K562 (cell line): ENCODE results near the gene AFDN. TPM values are rescaled to one million over a fixed set of nuclear protein-coding genes. Genes with fewer than 3 reads are reported as not detected.

Experiments used
- BDP1 ChIP-seq: IDR thresholded peaks from 3 replicates; pipeline ENCODE4 v1.6.1; 2011; ENCODE audit not compliant: insufficient read length, insufficient read depth
- CBX1 ChIP-seq: sonication (generic); IDR thresholded peaks from 2 replicates; pipeline ENCODE4 v1.6.1; 2016; ENCODE audit warnings: antibody characterized with exemption, low read depth, mild to moderate bottlenecking
- DMBX1 ChIP-seq: fragments of 250-450 bp; sonication (Bioruptor Pico); IDR thresholded peaks from 2 replicates; pipeline ENCODE4 v1.8.0; 2022; ENCODE audit warnings: inconsistent platforms, mild to moderate bottlenecking, moderate library complexity, borderline replicate concordance
- EGR1 ChIP-seq: fragments of 450-650 bp; conservative IDR thresholded peaks from 2 replicates; pipeline ENCODE4 v1.6.1; 2017; ENCODE audit warnings: mild to moderate bottlenecking
- ESRRB ChIP-seq: fragments of 250-450 bp; sonication (Bioruptor Pico); IDR thresholded peaks from 2 replicates; pipeline ENCODE4 v1.5.0; 2020; ENCODE audit warnings: mild to moderate bottlenecking, moderate library complexity, borderline replicate concordance
- GTF2F1 ChIP-seq: IDR thresholded peaks from 2 replicates; pipeline ENCODE4 v1.6.1; 2011; ENCODE audit warnings: low read depth, low read length, improper control_type of control experiment
- MTA3 ChIP-seq: fragments of 450-650 bp; formaldehyde crosslinking; IDR thresholded peaks from 2 replicates; pipeline ENCODE4 v1.6.1; 2017; ENCODE audit warnings: mild to moderate bottlenecking, borderline replicate concordance
- NR4A1 ChIP-seq, 2 experiments: fragments of 250-450 bp in 1 of 2; fragments of 450-650 bp in 1 of 2; sonication (Bioruptor Pico) in 1 of 2; IDR thresholded peaks; 2 replicates each; pipeline versions ENCODE4 v1.4.0 to v1.6.1; 2016 to 2020; ENCODE audit warnings: mild to moderate bottlenecking in 2 of 2, missing compliant biosample characterization in 1 of 2, missing genetic modification characterization in 1 of 2, moderate library complexity in 1 of 2
- PREB ChIP-seq: sonication (generic); formaldehyde crosslinking; IDR thresholded peaks from 2 replicates; pipeline ENCODE4 v1.8.1; 2023; ENCODE audit warnings: mild to moderate bottlenecking, missing genetic modification reagents
- PRMT5 ChIP-seq: sonication (generic); formaldehyde crosslinking; IDR thresholded peaks from 2 replicates; pipeline ENCODE4 v1.5.0; 2020; ENCODE audit warnings: missing genetic modification reagents
- SIX5 ChIP-seq, 2 experiments: IDR thresholded peaks; 2 replicates each; pipeline ENCODE4 v1.6.1; 2011; ENCODE audit warnings: low read length in 2 of 2, borderline replicate concordance in 1 of 2, low read depth in 1 of 2, mild to moderate bottlenecking in 1 of 2, moderate library complexity in 1 of 2; ENCODE audit not compliant: insufficient read depth in 1 of 2
- SMAD4 ChIP-seq: fragments of 250-450 bp; sonication (Bioruptor Pico); conservative IDR thresholded peaks from 2 replicates; pipeline ENCODE4 v1.8.0; 2021; ENCODE audit warnings: inconsistent platforms, mild to moderate bottlenecking, moderate library complexity
- TAF1 ChIP-seq: IDR thresholded peaks from 2 replicates; pipeline ENCODE4 v1.6.1; 2011; ENCODE audit warnings: mild to moderate bottlenecking, low read length, moderate library complexity; ENCODE audit not compliant: insufficient read depth, control insufficient read depth, severe bottlenecking; ENCODE audit errors: extremely low read depth
- TCF3 ChIP-seq: sonication (generic); formaldehyde crosslinking; IDR thresholded peaks from 2 replicates; pipeline ENCODE4 v1.4.0; 2020; ENCODE audit warnings: mild to moderate bottlenecking, missing genetic modification reagents
- TCF7L2 ChIP-seq: fragments of 150-350 bp; IDR thresholded peaks from 2 replicates; pipeline ENCODE4 v1.6.1; 2016; ENCODE audit warnings: low read depth, mild to moderate bottlenecking, low read length, moderate library complexity
- ZBTB8A ChIP-seq: fragments of 450-650 bp; IDR thresholded peaks from 2 replicates; pipeline ENCODE4 v1.6.1; 2018; ENCODE audit warnings: mild to moderate bottlenecking, moderate library complexity; ENCODE audit not compliant: partially characterized antibody
- ZC3H8 ChIP-seq: fragments of 450-650 bp; IDR thresholded peaks from 2 replicates; pipeline ENCODE4 v1.6.1; 2017
- ZEB2 ChIP-seq: fragments of 450-650 bp; IDR thresholded peaks from 2 replicates; pipeline ENCODE4 v1.6.1; 2016
- ZNF146 ChIP-seq: IDR thresholded peaks from one replicate; pipeline ENCODE4 v1.6.1; 2018; ENCODE audit warnings: missing compliant biosample characterization; ENCODE audit not compliant: unreplicated experiment
- polyA plus RNA-seq, 8 experiments: library from polyadenylated mRNA; depleted of rRNA in 4 of 8; stranded (reverse) in 5 of 8; unstranded in 3 of 8; fragments of >200 nt; fragmentation: Nextera tagmentation in 2 of 8; fragmentation: Illumina TruSeq in 1 of 8; extraction: Ambion mirVana in 2 of 8; extraction: Trizol in 1 of 8; gene quantifications; 2 replicates each; pipeline versions ENCODE4 v1.2.1 to v1.2.3, GENCODE V29; 2011 to 2014; ENCODE audit warnings: inconsistent platforms in 1 of 8, missing spikeins in 1 of 8
- total RNA-seq, 7 experiments: library from RNA; depleted of rRNA in 6 of 7; stranded (reverse); fragments of >200 nt in 6 of 7; fragmentation: Illumina TruSeq in 2 of 7; extraction: Trizol in 2 of 7; gene quantifications; 2 replicates each; pipeline versions ENCODE4 v1.2.1 to v1.2.3, GENCODE V29; 2011 to 2021; ENCODE audit warnings: low replicate concordance in 1 of 7
- TF ChIP-seq, protein P1 (sequence below): sonication (generic); formaldehyde crosslinking; IDR thresholded peaks from 2 replicates; pipeline ENCODE4 v1.8.0; 2022; ENCODE audit warnings: mild to moderate bottlenecking, missing genetic modification reagents
- TF ChIP-seq, protein P2 (sequence below): sonication (generic); formaldehyde crosslinking; IDR thresholded peaks from 2 replicates; pipeline ENCODE4 v1.8.1; 2023; ENCODE audit warnings: mild to moderate bottlenecking, missing genetic modification reagents
- TF ChIP-seq, protein P3 (sequence below): fragments of 250-450 bp; sonication (Bioruptor Pico); IDR thresholded peaks from 2 replicates; pipeline ENCODE4 v1.5.0; 2021; ENCODE audit warnings: mild to moderate bottlenecking, borderline replicate concordance

Gene AFDN
- total and polyA plus RNA-seq, 9 of the 15 experiments (the other 6 are each of a cell fraction or from before 2014, with no cell fraction given), result 7.2 to 129 (median 105) TPM

DNA sequence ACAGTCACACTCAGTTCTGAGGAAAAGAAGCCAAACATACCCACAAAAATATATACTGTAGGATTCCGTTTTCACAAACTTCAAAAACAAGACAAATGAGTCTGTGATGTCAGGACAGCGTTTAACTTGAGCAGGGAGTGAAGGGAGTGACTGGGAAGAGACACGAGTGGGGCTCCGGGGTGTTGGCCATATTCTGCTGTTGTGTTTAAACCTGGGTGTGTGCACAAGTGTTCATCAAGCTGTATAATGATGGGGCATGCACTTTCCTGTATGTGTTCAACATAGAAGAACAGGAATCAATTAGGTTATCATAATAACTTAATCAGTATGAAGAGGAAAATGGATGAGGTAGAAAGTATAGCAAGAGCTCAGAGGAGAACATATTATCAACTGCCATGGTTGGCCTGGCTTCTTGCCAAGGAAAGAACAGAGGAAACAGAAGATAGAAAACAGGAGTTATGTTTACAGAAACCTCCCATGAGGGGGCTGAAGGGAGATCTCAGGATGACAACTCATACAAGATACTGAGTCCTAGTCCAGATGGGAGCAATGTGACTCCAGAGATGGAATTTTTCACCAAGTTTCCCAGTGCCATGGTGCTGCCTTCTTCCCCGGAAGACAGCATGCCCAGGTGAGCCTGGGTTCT, 15.1 kb upstream of the AFDN start (continued):
- TF ChIP-seq CBX1, result no peak
- no peak for TF ChIP-seq ZC3H8
- TF ChIP-seq ESRRB (CRISPR knock-in tag), result no peak
- TF ChIP-seq SMAD4 (CRISPR knock-in tag), result 0 out of 2 replicates have a peak, but pooled peaks have one; percentile 12
- no peak for TF ChIP-seq PRMT5 (CRISPR knock-in tag)
- TF ChIP-seq DMBX1 (CRISPR knock-in tag), result no peak
- no peak for TF ChIP-seq PREB (CRISPR knock-in tag)
- TF ChIP-seq BDP1, result no peak
- no peak for TF ChIP-seq TAF1
- no peak for TF ChIP-seq ZBTB8A
- no peak for TF ChIP-seq ZNF146
- TF ChIP-seq EGR1, result peak; percentile 30; the same call in 1 of the 2 replicates
- TF ChIP-seq TCF7L2, result no peak
- TF ChIP-seq, protein P1, sequence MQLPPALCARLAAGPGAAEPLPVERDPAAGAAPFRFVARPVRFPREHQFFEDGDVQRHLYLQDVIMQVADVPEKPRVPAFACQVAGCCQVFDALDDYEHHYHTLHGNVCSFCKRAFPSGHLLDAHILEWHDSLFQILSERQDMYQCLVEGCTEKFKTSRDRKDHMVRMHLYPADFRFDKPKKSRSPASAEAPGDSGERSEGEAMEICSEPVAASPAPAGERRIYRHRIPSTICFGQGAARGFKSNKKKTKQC (CRISPR knock-in tag), result no peak
- no peak for TF ChIP-seq NR4A1 (CRISPR knock-in tag; IDR thresholded peaks at IDR 0.05)
- no peak for TF ChIP-seq NR4A1 (tag; IDR thresholded peaks at IDR 0.05)
- TF ChIP-seq MTA3, result no peak
- no peak for TF ChIP-seq GTF2F1
- no peak for TF ChIP-seq SIX5 (IDR thresholded peaks at IDR 0.05; ENCODE audit: borderline replicate concordance in 1 of 2, insufficient read depth in 1 of 2, low read depth in 1 of 2, low read length in 2 of 2)
- peak; percentile 68 for TF ChIP-seq ZEB2
- TF ChIP-seq, protein P2, sequence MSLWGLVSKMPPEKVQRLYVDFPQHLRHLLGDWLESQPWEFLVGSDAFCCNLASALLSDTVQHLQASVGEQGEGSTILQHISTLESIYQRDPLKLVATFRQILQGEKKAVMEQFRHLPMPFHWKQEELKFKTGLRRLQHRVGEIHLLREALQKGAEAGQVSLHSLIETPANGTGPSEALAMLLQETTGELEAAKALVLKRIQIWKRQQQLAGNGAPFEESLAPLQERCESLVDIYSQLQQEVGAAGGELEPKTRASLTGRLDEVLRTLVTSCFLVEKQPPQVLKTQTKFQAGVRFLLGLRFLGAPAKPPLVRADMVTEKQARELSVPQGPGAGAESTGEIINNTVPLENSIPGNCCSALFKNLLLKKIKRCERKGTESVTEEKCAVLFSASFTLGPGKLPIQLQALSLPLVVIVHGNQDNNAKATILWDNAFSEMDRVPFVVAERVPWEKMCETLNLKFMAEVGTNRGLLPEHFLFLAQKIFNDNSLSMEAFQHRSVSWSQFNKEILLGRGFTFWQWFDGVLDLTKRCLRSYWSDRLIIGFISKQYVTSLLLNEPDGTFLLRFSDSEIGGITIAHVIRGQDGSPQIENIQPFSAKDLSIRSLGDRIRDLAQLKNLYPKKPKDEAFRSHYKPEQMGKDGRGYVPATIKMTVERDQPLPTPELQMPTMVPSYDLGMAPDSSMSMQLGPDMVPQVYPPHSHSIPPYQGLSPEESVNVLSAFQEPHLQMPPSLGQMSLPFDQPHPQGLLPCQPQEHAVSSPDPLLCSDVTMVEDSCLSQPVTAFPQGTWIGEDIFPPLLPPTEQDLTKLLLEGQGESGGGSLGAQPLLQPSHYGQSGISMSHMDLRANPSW, result no peak
- no peak for TF ChIP-seq TCF3 (CRISPR knock-in tag)
- TF ChIP-seq, protein P3, sequence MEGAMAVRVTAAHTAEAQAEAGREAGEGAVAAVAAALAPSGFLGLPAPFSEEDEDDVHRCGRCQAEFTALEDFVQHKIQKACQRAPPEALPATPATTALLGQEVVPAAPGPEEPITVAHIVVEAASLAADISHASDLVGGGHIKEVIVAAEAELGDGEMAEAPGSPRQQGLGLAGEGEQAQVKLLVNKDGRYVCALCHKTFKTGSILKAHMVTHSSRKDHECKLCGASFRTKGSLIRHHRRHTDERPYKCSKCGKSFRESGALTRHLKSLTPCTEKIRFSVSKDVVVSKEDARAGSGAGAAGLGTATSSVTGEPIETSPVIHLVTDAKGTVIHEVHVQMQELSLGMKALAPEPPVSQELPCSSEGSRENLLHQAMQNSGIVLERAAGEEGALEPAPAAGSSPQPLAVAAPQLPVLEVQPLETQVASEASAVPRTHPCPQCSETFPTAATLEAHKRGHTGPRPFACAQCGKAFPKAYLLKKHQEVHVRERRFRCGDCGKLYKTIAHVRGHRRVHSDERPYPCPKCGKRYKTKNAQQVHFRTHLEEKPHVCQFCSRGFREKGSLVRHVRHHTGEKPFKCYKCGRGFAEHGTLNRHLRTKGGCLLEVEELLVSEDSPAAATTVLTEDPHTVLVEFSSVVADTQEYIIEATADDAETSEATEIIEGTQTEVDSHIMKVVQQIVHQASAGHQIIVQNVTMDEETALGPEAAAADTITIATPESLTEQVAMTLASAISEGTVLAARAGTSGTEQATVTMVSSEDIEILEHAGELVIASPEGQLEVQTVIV, result no peak
